Peyer's patch (tissue), 4 donors: ENCODE measurements around the gene C1orf167. TPM values are rescaled to one million over a fixed set of nuclear protein-coding genes. Genes with fewer than 3 reads are reported as not detected.

Experiments used
- DNase-seq, 3 donors: peaks; one replicate each; pipeline ENCODE4 v3.0.0-alpha.2; 2017 to 2019
- H3K27ac ChIP-seq, 4 donors: fragments of 200-600 bp; sonication (generic); one replicate each; pipeline ENCODE4 v1.5.1; 2016 to 2019
- H3K27me3 ChIP-seq, 2 donors: fragments of 200-600 bp; sonication (generic); one replicate each; pipeline ENCODE4 v1.5.1; 2019
- H3K36me3 ChIP-seq, 3 donors: fragments of 200-600 bp; sonication (generic); one replicate each; pipeline ENCODE4 v1.5.1; 2016 to 2019
- H3K4me1 ChIP-seq, 4 donors: fragments of 200-600 bp; sonication (generic); one replicate each; pipeline ENCODE4 v1.5.1; 2016 to 2019
- H3K4me3 ChIP-seq, 4 donors: fragments of 200-600 bp; sonication (generic); 1 replicate in 3 of 4; 2 replicates in 1 of 4; pipeline ENCODE4 v1.5.1; 2016 to 2019; ENCODE audit warnings: mild to moderate bottlenecking in 1 of 4
- H3K9me3 ChIP-seq, 4 donors: fragments of 200-600 bp; sonication (generic); one replicate each; pipeline ENCODE4 v1.5.1; 2016 to 2019; ENCODE audit warnings: mild to moderate bottlenecking in 1 of 4
- CTCF ChIP-seq, 6 experiments: fragments of 450-650 bp in 4 of 6; fragments of 200-600 bp in 2 of 6; sonication (generic) in 1 of 6; IDR thresholded peaks; one replicate each; pipeline ENCODE4 v1.5.1; 2017 to 2019; ENCODE audit warnings: antibody characterized with exemption in 6 of 6, mild to moderate bottlenecking in 3 of 6, moderate library complexity in 1 of 6
- POLR2A ChIP-seq, 2 donors: fragments of 450-650 bp; IDR thresholded peaks; one replicate each; pipeline ENCODE4 v1.5.1; 2017; ENCODE audit warnings: antibody characterized with exemption in 2 of 2, mild to moderate bottlenecking in 2 of 2, moderate library complexity in 2 of 2
- total RNA-seq, 4 donors: library from RNA; depleted of rRNA; stranded (reverse); fragments of >200 nt; gene quantifications; one replicate each; pipeline ENCODE4 v1.1.0, GENCODE V29; 2016

C1orf167 gene, protein sequence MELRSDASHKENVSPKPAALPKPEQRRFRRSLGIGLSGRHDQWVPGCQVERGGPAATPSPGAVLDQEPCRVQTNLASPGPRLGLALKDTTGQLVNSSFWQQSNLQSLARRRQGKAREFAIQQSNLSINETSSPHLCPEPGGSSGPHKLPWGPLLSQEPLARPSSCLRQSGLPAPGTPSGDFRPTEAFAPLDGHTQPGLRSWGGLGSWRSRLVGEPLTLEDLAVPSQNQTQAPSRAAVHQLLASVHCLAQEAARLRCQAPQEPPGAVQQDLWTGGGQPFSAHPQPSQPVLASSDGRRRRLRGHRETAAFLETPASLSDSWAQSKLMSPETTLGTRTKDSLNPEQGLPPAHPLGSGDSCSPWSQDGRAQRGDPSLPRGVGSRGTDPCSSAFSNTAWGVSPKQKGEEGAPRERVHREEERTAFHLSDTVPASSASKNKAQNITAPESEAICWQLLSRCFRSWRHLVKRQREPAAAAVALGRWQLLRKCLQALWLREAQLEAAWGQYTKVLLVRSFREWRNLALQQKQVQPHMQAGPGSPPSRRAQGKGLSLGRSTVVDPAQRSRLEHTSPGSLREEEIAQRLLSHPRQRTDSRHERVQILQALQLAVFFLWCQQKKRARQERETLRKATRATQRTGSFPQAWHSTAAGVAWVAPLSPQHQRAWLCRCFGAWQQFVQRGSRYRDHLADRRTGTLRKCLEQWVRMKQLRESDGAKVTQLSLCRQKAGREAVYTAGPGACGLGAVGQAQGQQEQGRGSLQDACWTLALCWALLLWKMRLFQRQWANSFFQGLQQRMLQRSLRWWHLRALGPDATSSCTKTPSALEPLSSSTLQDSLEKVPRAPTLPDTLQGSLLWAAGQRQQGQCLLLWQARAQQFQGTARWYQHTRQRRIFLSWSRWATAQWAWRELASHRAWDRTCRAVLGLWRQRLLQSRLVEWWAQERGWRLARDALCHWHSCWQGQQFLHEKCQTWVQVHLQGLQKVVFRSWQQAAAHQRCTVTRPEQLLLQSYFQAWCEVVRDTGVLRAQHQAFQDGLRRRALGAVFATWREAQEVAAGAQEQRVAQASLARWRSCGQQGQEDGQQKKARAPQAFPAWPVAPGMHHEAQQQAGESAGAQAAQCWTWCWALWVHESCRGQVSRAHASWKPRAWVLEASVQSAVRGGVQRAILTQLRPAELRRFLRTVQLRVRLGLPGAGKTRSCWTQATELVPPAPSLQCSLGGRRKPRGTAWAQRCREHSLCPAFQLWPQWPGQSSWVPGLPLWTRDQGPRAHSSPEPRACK (N-terminal part only)
- total RNA-seq = not detected

- H3K9me3 ChIP-seq = no peaks in the 10 kb centered on the region
- H3K4me1 ChIP-seq = no peaks in the 10 kb centered on the region
- no peaks in the 10 kb centered on the region for H3K36me3 ChIP-seq
- H3K27ac ChIP-seq = no peak within 1 kb of the TSS
- no peak for DNase-seq
- peaks cover 0 to 7% of the 10 kb centered on the region in 2 donors for H3K27me3 ChIP-seq
- peak within 1 kb of the TSS in 1 of 4 donors; percentile 1 for H3K4me3 ChIP-seq
- no peak for TF ChIP-seq CTCF (IDR thresholded peaks at IDR 0.05)
These were observed at the start of gene C1orf167 for GRCh38 chr1:11761988-11762406. Gene C1orf167 (plus strand): TSS chr1:11762193. CDS start chr1:11764401, 2,208 bp downstream.

DNA sequence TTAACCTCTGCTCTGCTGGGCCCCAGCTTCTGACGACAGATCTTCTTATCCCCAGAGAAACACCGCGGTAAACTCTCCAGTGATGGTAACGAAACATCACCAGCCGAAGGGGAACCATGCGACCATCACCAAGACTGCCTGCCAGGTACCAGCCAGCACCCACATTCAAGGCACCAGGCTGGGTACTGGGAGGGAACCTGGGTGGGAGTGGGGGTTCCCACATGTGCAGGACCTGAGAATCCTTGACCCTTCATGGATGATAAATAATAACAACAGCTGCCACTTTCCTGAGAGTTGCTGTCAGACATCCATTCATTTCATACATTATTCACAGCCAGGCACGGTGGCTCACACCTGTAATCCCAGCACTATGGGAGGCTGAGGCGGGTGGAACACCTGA is 49.7 kb upstream of the C1orf167 start:
- no peaks in the 10 kb centered on the region for H3K4me1 ChIP-seq
- H3K27ac ChIP-seq = no peak overlapping the region
- H3K27me3 ChIP-seq = no peaks in the 10 kb centered on the region
- no peak for TF ChIP-seq POLR2A (IDR thresholded peaks at IDR 0.05)
- no peak for TF ChIP-seq CTCF (IDR thresholded peaks at IDR 0.05)
- H3K36me3 ChIP-seq = no peaks in the 10 kb centered on the region
- no peaks in the 10 kb centered on the region for H3K9me3 ChIP-seq
- no peak for DNase-seq
- no peak overlapping the region for H3K4me3 ChIP-seq

GRCh38 chr1:11713095-11713494 is 48.9 kb upstream of the C1orf167 start:
- Histone ChIP-seq H3K27ac (no peak overlapping the region), H3K4me3 (no peak overlapping the region), H3K27me3 (no peaks in the 10 kb centered on the region), H3K36me3 (no peaks in the 10 kb centered on the region), H3K9me3 (no peaks in the 10 kb centered on the region), H3K4me1 (no peaks in the 10 kb centered on the region)
- DNase-seq = no peak
- TF ChIP-seq POLR2A (IDR thresholded peaks at IDR 0.05) = no peak
- no peak for TF ChIP-seq CTCF (IDR thresholded peaks at IDR 0.05)

DNA sequence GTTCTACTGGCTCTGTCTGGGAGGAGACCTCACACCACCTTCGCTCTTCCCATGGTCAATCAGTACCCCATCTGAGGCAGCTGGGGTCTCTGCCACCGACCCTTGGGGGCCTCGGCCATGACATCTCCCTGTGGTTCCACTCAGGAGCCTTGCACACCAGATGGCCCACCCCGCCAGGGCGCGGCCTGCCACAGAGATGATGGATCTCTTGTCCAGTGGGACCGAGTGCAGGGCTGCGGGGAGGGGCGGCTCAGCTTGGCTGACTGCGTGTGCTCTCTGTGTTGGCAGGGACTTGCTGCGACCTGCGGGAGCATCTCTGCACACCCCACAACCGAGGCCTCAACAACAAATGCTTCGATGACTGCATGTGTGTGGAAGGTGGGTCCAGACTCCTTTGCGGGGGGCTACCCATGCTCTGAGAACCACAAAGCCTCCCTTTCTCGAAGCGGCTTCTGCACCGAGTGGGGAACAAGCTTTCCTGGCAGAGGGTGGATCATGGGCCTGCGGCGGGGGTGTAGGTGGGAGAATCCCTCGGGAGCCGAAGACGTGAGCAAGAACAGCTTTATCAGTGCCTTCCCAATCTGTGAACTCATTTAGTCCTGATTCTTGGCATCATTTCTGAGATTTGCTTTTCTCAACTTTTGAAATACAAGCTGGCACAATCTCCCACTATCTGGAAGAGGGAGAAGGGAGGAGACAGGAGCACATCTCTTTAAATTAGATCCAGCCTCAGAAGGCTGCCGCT is 47.0 kb upstream of the C1orf167 start:
- DNase-seq = no peak
- TF ChIP-seq CTCF (IDR thresholded peaks at IDR 0.05) = no peak
- TF ChIP-seq POLR2A (IDR thresholded peaks at IDR 0.05) = no peak
- Histone ChIP-seq H3K4me3 (no peak overlapping the region), H3K27ac (no peak overlapping the region), H3K36me3 (no peaks in the 10 kb centered on the region), H3K27me3 (no peaks in the 10 kb centered on the region), H3K9me3 (no peaks in the 10 kb centered on the region), H3K4me1 (no peaks in the 10 kb centered on the region)
